ENCODE results near the gene NR4A1. TPM values are rescaled to one million over a fixed set of nuclear protein-coding genes. Genes with fewer than 3 reads are reported as not detected.

Gene NR4A1
- polyA plus RNA-seq, 1 of the 3 experiments (the other 2 are of a cell fraction), result 120 TPM

DNA sequence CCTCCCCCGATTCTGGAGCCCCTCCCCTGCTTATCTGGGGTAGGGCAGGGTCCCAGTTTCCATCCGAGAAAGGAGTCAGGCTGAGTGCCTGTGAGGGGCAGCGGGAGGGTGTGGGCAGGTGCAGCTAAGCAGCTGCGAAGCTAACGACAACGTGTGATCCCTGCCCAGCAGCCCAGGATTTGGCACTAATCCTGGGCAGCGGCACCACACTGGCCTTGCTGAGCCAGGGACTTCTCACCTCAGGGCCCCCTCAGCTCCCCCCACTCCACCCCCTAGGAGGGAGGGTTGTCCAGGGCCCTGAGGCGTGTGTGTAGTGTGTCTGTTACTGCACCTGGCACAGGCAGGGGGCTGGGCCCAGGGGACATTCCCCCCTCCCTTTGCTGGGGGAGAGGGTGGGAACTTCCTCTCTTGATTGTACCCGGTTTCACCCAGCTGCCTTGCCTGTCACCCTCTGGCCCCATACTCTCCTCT is 30.1 kb downstream of the NR4A1 start:
- Histone ChIP-seq H3K79me2 (ENCODE audit: insufficient read depth) (peaks cover 11% of the 10 kb centered on the region; the same call in 1 of the 2 replicates), H3K9me2 (no peaks in the 10 kb centered on the region), H3F3A (replicated peaks; ENCODE audit: insufficient read depth) (no peaks in the 10 kb centered on the region), H3K27ac (ENCODE audit: low read depth in 2 of 2, low read length in 1 of 2) (no peak overlapping the region; a peak in 1 of 4 replicates), H3K4me3 (ENCODE audit: low read depth in 2 of 2, low read length in 1 of 2) (no peak overlapping the region), H4K20me1 (ENCODE audit: insufficient read depth) (peaks cover 23% of the 10 kb centered on the region), H3K27me3 (ENCODE audit: insufficient read depth) (no peaks in the 10 kb centered on the region), H3K9ac (no peak overlapping the region), H3K4me1 (ENCODE audit: control insufficient read depth in 1 of 2, insufficient read depth in 2 of 2, low read depth in 1 of 2, low read length in 1 of 2) (peaks cover 0 to 28% of the 10 kb centered on the region in 2 experiments; a peak in 1 of 4 replicates), H3K4me2 (no peak overlapping the region), H3K9me3 (no peaks in the 10 kb centered on the region), H2AFZ (ENCODE audit: low read depth) (no peak overlapping the region), H3K36me3 (replicated peaks in 1 of 2; ENCODE audit: control insufficient read depth in 1 of 2, insufficient read depth in 2 of 2, low read length in 1 of 2) (peaks cover 0 to 25% of the 10 kb centered on the region in 2 experiments)
- peak; percentile 57 for DNase-seq
- TF ChIP-seq YY1 (IDR thresholded peaks at IDR 0.05; ENCODE audit: low read depth) (no peak), RCOR1 (IDR thresholded peaks at IDR 0.05; ENCODE audit: low read length) (no peak), MEF2A (IDR thresholded peaks at IDR 0.05; ENCODE audit: borderline replicate concordance, low read depth) (no peak), SMC3 (IDR thresholded peaks at IDR 0.05; ENCODE audit: low read depth, low read length) (no peak), PBX3 (IDR thresholded peaks at IDR 0.05) (no peak), EZH2phosphoT487 (IDR thresholded peaks at IDR 0.05; ENCODE audit: borderline replicate concordance, low read depth) (no peak), MXI1 (IDR thresholded peaks at IDR 0.05; ENCODE audit: low read depth, low read length) (no peak), RFX5 (IDR thresholded peaks at IDR 0.05; ENCODE audit: low read length) (no peak), JUND (IDR thresholded peaks at IDR 0.05) (no peak), FOSL2 (IDR thresholded peaks at IDR 0.05; ENCODE audit: borderline replicate concordance, low read depth) (no peak), GABPA (IDR thresholded peaks at IDR 0.05; ENCODE audit: low read depth) (no peak), FOXJ3 (CRISPR knock-in tag; IDR thresholded peaks at IDR 0.05) (no peak)
- TF ChIP-seq, protein P1, sequence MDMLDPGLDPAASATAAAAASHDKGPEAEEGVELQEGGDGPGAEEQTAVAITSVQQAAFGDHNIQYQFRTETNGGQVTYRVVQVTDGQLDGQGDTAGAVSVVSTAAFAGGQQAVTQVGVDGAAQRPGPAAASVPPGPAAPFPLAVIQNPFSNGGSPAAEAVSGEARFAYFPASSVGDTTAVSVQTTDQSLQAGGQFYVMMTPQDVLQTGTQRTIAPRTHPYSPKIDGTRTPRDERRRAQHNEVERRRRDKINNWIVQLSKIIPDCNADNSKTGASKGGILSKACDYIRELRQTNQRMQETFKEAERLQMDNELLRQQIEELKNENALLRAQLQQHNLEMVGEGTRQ (IDR thresholded peaks at IDR 0.05; ENCODE audit: borderline replicate concordance, low read depth, low read length), result no peak
- TF ChIP-seq, protein P2, sequence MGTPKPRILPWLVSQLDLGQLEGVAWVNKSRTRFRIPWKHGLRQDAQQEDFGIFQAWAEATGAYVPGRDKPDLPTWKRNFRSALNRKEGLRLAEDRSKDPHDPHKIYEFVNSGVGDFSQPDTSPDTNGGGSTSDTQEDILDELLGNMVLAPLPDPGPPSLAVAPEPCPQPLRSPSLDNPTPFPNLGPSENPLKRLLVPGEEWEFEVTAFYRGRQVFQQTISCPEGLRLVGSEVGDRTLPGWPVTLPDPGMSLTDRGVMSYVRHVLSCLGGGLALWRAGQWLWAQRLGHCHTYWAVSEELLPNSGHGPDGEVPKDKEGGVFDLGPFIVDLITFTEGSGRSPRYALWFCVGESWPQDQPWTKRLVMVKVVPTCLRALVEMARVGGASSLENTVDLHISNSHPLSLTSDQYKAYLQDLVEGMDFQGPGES (IDR thresholded peaks at IDR 0.05; ENCODE audit: low read depth, low read length), result no peak
- CTCF ChIA-PET, result interaction anchor here (0.7 to 24.8 kb wide), 10 partner anchors 10 to 261 kb away, joined by 3 to 949 read pairs (median 4); partner anchors contain the start of genes ATG101 and TAMALIN
- 75% methylated on average over 7 of the region's 9 CpGs for WGBS (ENCODE audit: low lambda C conversion rate)
- POLR2A ChIA-PET, result interaction anchor here (0.8 to 2.3 kb wide), 4 partner anchors 10 to 56 kb away, joined by 3 to 7 read pairs (median 4); partner anchors contain the start of gene ATG101

All from SK-N-SH (cell line).